ENCODE measurements around the gene RNF152.

Gene RNF152

GRCh38 chr18:61894751-61895524 is 2.1 kb upstream of the RNF152 start:
- in situ Hi-C loops (cut with MboI; ENCODE audit: low pct_unique_long_range_greater_than_20kb, low sequenced_read_pairs, unreplicated experiment): no loop called here
- TF ChIP-seq CTCF (IDR thresholded peaks at IDR 0.05; ENCODE audit: extremely low read depth, insufficient read depth, missing control alignments): no peak
- peak; percentile 45 for DNase-seq (ENCODE audit: low spot score)

- peak; percentile 38 for TF ChIP-seq CTCF (IDR thresholded peaks at IDR 0.05; ENCODE audit: extremely low read depth, insufficient read depth, missing control alignments)
- in situ Hi-C loops (cut with MboI; ENCODE audit: low pct_unique_long_range_greater_than_20kb, low sequenced_read_pairs, unreplicated experiment): no loop called here
- peak; percentile 90 for DNase-seq (ENCODE audit: low spot score)
These were observed 1.4 kb upstream of the RNF152 start for GRCh38 chr18:61893971-61894750.

GRCh38 chr18:61893309-61893970 is 633 bp upstream of the RNF152 start:
- no peak for TF ChIP-seq CTCF (IDR thresholded peaks at IDR 0.05; ENCODE audit: extremely low read depth, insufficient read depth, missing control alignments)
- peak; percentile 72 for DNase-seq (ENCODE audit: low spot score)
- in situ Hi-C loops (cut with MboI; ENCODE audit: low pct_unique_long_range_greater_than_20kb, low sequenced_read_pairs, unreplicated experiment): no loop called here

GRCh38 chr18:61891894-61892293 is 913 bp downstream of the RNF152 start:
- TF ChIP-seq CTCF (IDR thresholded peaks at IDR 0.05; ENCODE audit: extremely low read depth, insufficient read depth, missing control alignments): no peak
- in situ Hi-C loops (cut with MboI; ENCODE audit: low pct_unique_long_range_greater_than_20kb, low sequenced_read_pairs, unreplicated experiment): no loop called here
- no peak for DNase-seq (ENCODE audit: low spot score)

GRCh38 chr18:61891271-61891670 is 1.5 kb downstream of the RNF152 start:
- in situ Hi-C loops (cut with MboI; ENCODE audit: low pct_unique_long_range_greater_than_20kb, low sequenced_read_pairs, unreplicated experiment): no loop called here
- no peak for TF ChIP-seq CTCF (IDR thresholded peaks at IDR 0.05; ENCODE audit: extremely low read depth, insufficient read depth, missing control alignments)
- no peak for DNase-seq (ENCODE audit: low spot score)

- in situ Hi-C loops (cut with MboI; ENCODE audit: low pct_unique_long_range_greater_than_20kb, low sequenced_read_pairs, unreplicated experiment): no loop called here
- no peak for TF ChIP-seq CTCF (IDR thresholded peaks at IDR 0.05; ENCODE audit: extremely low read depth, insufficient read depth, missing control alignments)
- no peak for DNase-seq (ENCODE audit: low spot score)
These were observed 2.5 kb downstream of the RNF152 start for GRCh38 chr18:61890344-61890743.

Data from GM13977 (cell line).